HG02798 (cell line): Measurements from ENCODE around the gene RPS21.
A peak's percentile ranks its signal among the peaks of the same experiment; 100 is the strongest.

Experiments used
- ATAC-seq: cut with Tn5 transposase; IDR thresholded peaks from one replicate; pipeline ENCODE4 v1.9.1; 2021; ENCODE audit warnings: mild to moderate bottlenecking; ENCODE audit not compliant: unreplicated experiment, poor library complexity

The RPS21 gene

DNA sequence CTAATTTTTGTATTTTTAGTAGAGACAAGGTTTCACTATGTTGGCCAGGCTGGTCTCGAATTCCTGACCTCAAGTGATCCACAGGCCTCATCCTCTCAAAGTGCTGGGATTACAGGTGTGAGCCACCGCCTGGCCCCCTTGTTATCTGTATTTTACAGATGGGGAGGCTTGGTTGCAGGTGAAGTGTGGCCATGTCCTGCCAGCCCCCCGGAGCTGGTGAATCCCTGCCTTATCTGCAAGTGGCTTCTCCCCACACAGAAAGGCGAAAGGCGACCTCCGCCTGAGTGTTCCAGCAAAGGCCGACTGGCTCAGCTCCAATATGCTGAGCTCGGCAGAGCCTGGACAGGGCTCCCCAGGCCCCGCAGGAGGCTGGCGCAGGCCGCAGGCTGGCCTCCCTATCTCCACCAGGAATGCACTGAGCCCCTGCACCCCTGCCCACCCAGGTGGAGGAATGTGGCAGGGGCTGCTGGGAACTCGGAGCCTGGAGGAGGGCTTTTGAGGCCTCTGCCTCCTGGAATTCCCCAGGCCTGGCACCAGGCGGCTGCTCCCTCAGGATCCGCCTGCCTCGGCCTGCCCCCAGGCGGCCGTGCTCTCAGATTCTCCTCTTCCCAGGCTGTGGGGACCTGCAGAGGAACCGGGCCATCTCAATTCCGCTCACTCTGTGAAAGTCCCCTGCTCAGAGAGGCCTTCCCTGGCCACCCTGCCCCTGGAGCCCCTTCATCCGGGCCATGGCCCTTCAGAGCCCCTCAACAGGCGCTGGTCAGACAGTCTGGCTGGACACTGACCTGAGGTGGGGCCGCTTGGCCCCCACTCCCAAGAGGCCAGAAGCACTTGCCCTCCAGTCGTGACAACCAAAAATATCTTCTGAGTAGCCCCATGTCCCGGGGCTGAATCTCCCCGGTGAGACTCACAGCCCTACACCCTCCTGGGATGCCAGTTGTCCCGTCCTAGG, 10.5 kb upstream of the RPS21 start:
- no peak for ATAC-seq

DNA sequence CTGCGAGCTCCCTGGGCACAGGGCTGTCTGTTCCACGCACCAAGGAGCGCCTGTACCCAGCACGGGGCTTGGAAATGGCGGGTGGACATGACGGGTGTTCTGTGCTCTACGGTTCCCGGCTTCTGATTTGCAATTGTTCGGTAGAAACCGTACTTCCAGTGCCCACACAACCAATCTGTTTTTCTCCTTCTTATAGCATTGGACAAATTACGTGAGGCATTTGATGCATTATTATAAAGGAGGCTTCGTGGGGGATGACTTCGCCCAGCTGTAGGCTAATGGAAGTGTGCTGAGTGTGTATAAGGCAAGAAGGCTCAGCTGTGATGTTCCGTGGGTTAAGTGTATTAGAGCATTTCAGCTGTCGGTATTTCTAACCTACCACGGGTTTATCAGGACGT, 9.8 kb upstream of the RPS21 start:
- ATAC-seq: no peak

DNA sequence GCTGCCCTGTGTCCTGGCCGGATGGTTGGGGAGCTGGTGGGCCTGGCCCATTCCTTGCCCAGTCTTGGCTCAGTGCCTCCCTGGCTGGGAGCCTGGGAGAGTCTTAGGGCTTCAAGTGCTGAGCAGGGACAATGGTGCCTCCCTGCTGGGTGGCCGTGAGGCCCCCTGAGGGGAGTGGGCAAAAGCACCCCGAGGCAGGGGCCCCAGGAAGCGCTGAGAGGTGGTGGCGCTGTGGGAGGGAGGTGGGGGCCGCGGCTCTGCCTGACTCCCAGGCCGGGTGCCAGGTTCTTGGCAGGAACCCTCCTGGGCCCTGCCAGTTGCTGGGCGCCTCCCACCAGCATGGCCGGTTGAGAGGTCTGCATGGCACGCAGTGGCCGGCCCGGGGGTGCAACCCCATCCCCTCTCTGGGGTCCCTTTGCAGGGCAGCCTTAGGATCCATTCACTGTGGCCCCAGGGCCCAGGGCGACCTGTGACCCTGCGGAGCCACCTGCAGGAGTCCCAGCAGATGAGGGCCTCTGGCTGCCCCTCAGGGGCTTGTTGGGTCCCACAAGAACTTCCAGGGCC, 9.2 kb upstream of the RPS21 start:
- ATAC-seq: no peak

DNA sequence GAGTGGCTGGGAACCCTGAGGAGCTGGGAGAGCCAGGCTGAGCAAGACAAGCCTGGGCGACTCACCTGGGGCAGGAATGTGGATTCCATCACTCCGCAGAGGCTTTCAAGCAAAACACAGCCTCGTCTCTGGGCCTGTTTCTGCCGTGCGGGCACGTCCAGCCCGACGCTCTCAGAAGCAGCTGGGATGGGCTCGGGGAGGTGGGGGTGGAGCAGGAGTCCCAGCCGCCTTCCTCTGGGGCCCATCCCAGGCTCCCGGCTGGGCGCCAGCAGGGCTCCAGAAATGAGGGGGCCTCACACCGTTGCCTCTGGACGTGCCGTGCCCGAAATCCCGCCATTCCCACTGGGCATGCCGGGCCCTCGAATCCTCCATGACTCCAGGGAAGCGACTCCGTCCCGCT, 8.7 kb upstream of the RPS21 start:
- ATAC-seq: no peak

DNA sequence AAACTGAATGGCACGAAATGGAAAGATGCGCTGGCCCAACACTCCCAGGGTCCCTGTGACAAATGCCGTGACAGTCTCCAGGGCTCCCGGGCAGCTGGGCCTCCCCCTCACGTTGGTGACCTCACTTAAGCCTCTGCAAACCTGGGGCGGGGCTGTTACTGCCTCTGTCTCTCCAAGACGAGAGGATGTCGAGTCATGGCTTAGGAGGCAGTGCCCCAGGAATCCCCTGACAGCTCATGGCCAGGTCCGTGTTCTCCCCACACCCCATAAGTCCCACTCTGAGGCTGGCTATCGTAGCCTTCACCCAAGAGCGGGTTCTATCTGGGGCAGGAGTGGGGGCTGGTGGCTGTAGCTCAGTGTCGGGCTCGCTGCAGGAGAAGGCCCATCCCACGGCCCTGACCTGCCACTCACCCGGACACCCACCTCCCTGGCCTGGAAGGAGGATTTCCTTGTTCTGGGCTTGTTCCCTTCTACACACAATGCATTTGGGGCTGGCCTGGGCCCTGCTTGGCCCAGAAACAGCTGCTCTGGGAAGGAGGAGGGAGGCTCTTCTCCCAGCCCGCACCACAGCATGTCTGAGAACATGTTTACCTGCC, 5.6 kb upstream of the RPS21 start:
- no peak for ATAC-seq

DNA sequence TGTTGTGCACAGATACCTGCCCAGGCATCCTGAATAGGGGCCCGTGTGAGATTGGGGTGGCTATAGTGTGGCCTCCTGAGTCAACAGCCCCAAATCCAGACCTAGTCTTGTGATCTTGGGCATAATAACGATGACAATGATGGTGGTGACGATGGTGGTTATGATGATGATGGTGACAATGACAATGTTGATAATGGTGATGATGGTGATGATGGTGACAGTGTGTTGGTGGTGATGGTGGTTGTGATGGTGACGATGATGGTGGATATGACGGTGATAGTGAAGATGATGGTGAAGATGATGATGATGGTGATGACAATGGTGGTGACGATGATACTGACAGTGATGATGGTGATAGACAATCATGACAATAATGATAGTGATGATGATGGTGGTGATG, 5.1 kb upstream of the RPS21 start:
- no peak for ATAC-seq

DNA sequence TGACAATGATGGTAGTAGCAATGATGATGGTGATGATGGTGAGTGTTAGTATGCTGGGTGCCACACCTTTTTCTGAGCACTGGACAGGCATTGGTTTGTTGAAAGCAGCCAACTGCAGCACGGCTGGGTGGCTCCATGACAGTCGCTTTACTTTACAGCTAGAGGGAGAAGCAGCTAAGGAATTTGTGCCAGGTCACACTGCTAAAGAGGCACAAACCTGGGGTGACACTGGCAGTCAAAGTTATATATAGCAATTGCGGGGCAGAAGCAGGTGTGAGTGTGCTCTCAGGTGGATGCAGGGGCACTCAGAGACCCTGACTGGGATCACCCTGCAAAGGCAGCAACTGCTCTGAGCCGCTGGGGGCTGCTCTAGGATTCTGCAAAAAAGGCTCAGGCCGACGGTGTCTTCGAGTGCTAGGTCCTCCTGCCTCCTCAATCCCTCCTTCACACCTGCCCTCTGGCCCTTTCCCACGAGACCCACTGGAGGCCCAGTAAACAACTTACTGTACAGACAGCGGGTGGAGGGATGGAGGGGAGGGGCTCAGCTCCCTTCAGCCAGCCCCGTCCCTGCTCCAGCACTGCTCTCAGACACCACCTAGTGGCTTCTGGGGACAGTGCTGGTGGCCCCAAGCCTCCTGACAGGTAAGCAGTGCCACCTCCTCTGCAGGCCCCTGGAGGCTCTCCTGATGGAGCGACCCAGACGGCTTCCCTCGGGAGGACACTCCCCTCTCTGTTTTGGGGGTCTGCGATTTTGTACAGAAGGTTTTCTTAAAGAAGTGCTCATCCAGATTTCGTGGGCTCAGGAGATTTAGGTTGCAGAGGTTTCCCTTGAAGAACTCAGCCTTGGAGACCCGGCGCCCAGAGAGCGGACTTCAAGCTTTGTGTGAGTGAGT, 4.4 kb upstream of the RPS21 start:
- peak; percentile 67 for ATAC-seq

DNA sequence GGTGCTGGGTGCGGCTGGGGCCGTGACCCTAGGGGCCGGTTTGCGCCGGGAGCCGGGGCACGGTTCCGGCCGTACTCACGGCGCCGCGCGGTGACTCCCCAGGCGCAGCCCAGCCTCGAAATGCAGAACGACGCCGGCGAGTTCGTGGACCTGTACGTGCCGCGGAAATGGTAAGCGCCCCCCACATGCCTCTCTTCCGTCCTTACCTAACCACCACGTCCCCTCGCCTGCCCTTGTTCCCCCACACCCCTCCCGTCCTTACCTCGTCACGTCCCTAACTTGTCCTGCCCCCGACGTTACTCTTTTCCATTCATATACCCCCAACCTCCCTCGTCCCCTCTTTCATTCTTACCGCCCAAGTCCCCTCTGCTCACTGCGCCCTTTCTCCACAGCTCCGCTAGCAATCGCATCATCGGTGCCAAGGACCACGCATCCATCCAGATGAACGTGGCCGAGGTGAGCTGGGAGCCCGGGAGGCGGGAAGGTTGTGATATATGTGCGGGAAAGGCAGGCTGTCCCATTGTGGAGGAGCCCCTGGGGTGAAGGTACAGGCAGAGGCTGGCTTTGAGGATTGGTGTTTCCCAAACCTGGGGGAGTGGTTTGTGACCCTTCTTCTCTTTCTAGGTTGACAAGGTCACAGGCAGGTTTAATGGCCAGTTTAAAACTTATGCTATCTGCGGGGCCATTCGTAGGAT, 463 bp downstream of the RPS21 start:
- no peak for ATAC-seq

DNA sequence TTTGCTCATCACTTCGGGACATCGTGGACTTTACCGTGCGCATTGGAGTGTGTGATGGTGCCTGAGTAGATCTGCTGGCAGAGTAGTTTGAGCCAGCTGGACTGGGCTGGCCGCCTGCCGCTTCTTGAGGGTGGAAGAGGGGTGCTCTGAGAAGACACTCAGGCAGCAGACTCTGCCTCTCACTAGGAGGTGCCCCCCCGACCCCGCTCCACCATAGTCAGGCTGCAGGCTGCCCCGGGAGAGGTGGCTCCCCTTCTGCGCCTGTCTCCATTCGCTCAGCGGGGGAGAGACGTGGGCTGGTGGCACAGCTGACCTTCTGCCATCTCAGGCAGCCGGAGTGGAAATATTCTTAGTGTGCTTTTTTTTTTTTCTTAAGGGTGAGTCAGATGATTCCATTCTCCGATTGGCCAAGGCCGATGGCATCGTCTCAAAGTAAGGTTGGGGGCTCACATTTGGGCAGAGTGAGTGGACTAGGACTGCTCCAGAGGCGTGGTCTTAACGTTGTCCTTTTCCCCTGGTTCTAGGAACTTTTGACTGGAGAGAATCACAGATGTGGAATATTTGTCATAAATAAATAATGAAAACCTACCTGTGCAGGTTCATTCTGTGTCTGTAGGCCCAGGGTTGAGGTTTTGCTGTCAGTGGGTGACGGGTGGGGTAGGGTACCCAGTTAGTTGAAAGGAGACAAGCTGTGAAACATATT, 1.2 kb downstream of the RPS21 start:
- no peak for ATAC-seq

DNA sequence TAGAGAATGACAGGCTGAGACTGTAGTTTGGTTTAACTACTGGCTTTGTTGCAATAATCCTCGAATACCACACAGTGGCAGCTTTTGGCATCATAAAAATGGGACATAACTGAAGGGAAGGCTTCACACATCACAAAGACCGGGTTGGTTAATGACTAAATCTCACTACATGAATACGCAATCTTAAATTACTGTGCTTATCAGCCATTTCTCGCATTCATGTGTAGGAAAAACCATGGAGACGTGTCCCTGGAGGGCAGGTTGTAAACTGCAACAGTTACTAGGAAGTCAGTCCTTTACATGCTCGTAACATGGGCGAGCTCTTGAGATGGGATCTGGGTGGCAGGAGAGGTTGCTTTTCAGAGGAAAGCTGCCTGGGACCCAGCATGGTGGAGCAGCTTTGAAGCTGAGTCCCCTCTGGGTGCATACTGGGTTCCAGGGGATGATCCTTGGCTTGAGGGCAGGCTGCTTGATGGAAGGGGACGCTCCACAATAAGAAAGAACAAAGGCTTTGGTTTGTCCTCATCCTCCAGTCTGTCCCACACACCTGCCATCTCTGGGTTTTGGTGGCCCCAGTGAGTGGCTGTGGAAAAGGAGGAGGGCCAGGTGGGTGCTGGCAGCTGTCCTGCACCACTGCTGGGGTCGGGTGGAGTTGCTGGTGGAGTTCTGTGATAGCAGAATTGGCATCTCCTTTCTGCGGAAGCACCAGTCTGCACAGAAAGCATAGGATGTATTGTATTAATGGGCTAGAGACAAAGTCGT, 2.1 kb downstream of the RPS21 start:
- ATAC-seq: no peak

DNA sequence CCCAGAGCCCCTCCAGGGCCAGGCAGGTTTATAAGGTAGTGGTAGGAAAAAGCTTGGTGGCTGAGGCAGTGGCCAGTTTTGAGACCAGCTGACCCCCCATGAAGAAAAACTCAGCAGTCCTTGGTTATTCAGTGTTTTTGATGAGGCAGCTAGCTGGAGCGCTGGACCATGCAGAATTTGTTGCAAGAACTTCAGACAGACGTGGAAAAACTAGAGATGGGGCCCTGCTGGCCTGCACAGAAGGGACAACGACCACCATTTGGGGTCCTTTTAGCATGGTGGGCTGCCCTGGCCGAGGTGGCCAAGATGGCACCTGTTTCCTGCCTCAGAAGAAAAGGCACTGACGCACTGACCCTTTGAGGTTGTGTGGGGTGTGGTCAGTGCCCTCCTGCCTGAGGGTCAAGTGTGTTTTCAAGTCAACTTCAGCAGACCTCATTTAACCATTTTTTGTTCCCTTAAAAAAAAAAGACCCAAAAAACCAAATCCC, 2.7 kb downstream of the RPS21 start:
- ATAC-seq: no peak

DNA sequence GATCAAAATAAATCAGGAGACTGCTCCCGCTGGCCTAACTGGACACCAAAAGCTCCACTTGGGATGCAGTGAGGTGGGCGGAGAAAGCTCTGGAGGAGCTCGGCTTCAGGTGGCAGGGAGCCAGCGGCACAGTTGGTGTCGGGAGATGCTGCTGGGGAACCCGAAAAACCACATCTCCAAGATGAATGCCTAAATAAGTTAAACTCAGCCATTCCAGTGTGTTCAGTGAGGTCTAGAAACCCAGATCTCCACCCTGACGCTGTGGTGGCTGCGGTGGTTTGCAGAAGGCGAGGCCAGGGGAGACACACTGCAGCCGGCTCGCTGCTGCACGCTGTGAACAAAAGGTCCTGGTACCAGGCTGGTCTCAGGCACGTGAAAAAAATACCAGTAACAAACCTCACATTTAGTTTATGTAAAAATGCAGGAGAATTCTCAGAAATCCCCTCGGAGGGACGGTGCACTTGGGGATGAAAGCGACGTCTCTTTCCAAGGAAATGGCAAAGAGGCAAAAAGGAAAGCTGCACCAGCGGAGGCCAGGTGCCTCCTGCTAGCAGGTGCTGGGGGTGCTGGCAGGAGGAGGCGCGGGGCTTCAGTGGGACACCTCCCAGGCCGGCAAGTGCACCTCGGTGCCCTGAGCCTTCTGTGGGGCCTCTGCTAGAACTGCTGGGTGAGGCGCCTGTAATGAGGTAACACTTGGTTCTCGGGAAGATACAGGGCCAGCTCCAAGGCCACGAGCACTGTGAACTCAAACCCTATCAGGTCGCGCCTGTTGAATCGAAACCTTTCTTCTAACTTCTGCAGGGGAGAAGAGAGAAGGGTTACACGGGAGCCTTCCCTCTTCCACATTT, 3.6 kb downstream of the RPS21 start:
- ATAC-seq: no peak

DNA sequence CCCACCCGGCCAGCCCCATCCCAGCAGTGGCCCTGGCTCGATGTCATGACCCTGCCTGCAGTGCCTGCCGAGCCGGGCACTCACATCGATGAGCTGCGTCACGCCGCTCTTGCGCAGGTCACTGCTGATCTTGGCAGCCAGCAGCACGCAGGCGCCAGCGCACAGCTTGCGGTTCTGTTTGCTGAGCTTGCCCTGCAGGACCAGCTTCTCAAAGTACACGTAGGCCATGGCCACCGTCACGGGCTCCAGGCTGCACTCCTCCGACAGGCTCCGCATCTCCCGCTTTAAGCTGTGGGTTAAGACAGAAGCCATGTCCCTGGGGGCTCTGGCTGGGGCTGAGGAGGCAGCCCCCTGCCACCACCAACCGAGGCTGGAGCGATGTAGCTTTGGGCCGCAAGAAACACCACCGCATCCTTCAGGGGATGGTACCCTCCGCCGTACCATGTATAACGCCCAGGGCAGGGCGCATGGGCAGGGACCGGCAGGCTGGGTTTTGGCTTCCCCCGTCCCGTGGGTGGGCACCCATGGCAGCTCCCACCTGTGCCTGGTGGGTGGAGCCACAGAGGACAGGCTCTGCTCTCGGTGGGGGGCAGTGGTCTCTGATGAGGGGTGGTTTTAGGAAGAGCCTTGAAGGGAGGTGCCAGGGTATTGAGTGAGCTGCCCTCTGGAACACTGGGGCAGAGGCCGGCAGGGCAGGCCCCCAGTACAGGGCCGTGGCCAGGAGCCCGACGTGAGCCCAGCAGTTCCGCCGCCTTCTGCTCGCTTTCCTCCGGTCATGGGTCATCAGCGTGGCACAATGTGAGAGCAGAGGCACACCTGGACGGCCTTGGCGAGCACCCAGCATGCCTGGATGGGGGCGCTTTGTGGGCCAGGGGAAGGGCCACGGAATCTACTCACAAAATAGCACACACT, 4.5 kb downstream of the RPS21 start:
- ATAC-seq: no peak

DNA sequence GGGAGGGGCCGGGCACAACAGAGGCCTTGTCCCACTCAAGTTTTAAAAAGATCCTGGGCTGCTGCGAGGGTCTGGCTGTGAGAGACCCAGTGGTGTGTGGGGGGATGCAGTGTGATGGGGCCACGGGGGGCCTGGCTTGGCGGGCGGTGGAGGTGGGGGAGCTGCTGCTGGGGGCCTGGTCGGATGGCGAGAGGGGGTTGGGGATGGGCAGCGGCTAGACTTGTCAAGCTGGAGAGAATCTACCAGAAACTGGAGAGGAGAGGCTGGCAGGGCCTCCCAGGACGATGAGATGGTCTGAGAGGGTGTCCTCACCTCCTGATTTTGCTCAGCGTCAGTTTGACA, 5.1 kb downstream of the RPS21 start:
- no peak for ATAC-seq

DNA sequence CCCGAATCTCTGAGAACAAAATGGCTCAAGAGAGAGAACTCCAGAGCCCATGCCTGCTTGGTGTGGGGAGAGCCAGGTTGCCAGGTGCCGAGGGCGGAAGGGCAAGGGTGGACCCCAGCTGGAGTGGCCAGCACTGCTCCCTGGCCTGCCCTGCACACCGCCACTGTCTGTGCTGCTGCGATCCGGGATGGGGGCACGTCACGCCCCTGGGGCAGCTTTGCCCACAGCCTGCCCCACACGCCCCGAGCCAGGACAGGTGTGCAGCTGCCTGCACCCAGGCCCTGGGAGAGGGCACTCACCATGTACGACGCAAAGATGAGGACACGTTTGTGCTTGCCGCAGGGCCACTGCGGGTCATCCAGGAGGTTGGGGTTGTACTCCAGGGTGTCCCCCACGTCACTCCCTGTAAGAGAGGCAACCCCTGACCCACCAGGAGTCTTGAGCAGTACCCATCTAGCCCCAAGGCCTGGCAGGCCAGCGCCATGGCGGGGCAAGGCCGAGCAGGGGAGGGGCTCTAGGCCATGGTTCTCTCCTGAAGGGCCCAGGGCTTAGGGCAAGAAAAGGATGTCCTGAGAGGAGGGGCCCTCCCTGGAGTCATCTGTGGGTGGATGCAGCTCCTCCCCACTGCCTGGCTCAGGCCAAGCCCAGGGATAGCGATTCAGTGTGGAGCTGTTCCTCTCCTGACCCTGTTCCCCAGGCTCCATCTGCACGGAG, 5.9 kb downstream of the RPS21 start:
- ATAC-seq: no peak

DNA sequence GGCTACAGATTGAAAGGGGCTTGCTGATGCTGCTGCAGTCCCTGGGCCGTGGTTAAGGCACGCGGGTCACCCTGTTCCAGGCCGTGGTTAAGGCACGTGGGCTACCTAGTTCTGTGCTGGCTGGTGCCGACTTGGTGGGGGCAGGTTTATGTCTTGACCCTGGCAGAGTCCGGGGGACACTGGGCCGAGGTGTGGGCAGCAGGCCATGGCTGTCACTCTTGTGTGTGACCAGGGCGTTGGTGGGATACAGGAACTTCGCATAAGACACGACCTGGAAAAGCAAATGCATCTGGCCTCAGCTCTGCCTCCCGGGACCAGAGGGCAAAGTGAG, 6.4 kb downstream of the RPS21 start:
- no peak for ATAC-seq
